ENCODE measurements around the gene MRPS9. TPM values are rescaled to one million over a fixed set of nuclear protein-coding genes. Genes with fewer than 3 reads are reported as not detected.

MRPS9 gene
- total RNA-seq, 1 donor from 2014 or later, result 16.0 TPM

GRCh38 chr2:105038383-105039061 is 653 bp downstream of the MRPS9 start:
- no peaks in the 10 kb centered on the region for H3K27me3 ChIP-seq
- intact Hi-C loops (cut with DNase I), result no loop called here
- peaks cover 17% of the 10 kb centered on the region for H3K4me1 ChIP-seq
- H3K4me3 ChIP-seq, result peak overlapping the region; percentile 86 to 87
- no peaks in the 10 kb centered on the region for H3K9me3 ChIP-seq
- TF ChIP-seq CTCF (IDR thresholded peaks at IDR 0.05), result no peak
- TF ChIP-seq POLR2AphosphoS5 (IDR thresholded peaks at IDR 0.05; ENCODE audit: insufficient read depth in 1 of 2, low read depth in 1 of 2), result no peak
- TF ChIP-seq POLR2A (IDR thresholded peaks at IDR 0.05), result no peak
- no peak for DNase-seq (ENCODE audit: extremely low spot score in 2 of 2)
- H3K27ac ChIP-seq, result peak overlapping the region; percentile 79
- no peaks in the 10 kb centered on the region for H3K36me3 ChIP-seq

GRCh38 chr2:105039559-105039958 is 1.7 kb downstream of the MRPS9 start:
- intact Hi-C loops (cut with DNase I), result no loop called here
- Histone ChIP-seq H3K27me3 (no peaks in the 10 kb centered on the region), H3K4me3 (no peak overlapping the region), H3K36me3 (no peaks in the 10 kb centered on the region), H3K9me3 (no peaks in the 10 kb centered on the region), H3K4me1 (peaks cover 17% of the 10 kb centered on the region), H3K27ac (no peak overlapping the region)
- no peak for TF ChIP-seq POLR2A (IDR thresholded peaks at IDR 0.05)
- no peak for TF ChIP-seq POLR2AphosphoS5 (IDR thresholded peaks at IDR 0.05; ENCODE audit: insufficient read depth in 1 of 2, low read depth in 1 of 2)
- no peak for TF ChIP-seq CTCF (IDR thresholded peaks at IDR 0.05)
- no peak for DNase-seq (ENCODE audit: extremely low spot score in 2 of 2)

- no peaks in the 10 kb centered on the region for H3K27me3 ChIP-seq
- peaks cover 11% of the 10 kb centered on the region for H3K4me1 ChIP-seq
- H3K36me3 ChIP-seq, result no peaks in the 10 kb centered on the region
- TF ChIP-seq POLR2AphosphoS5 (IDR thresholded peaks at IDR 0.05; ENCODE audit: insufficient read depth in 1 of 2, low read depth in 1 of 2) (no peak), CTCF (IDR thresholded peaks at IDR 0.05) (no peak), POLR2A (IDR thresholded peaks at IDR 0.05) (no peak)
- H3K9me3 ChIP-seq, result no peaks in the 10 kb centered on the region
- DNase-seq (ENCODE audit: extremely low spot score in 2 of 2), result no peak
- no peak overlapping the region for H3K27ac ChIP-seq
- no peak overlapping the region for H3K4me3 ChIP-seq
- intact Hi-C loops (cut with DNase I), result no loop called here
These were observed 4.3 kb downstream of the MRPS9 start for GRCh38 chr2:105042189-105042588.

GRCh38 chr2:105052773-105053172 is 14.9 kb downstream of the MRPS9 start:
- Histone ChIP-seq H3K4me1 (no peaks in the 10 kb centered on the region), H3K9me3 (no peaks in the 10 kb centered on the region), H3K27ac (no peak overlapping the region), H3K27me3 (no peaks in the 10 kb centered on the region), H3K36me3 (peaks cover 0 to 21% of the 10 kb centered on the region in 2 donors), H3K4me3 (no peak overlapping the region)
- TF ChIP-seq CTCF (IDR thresholded peaks at IDR 0.05) (no peak), POLR2AphosphoS5 (IDR thresholded peaks at IDR 0.05; ENCODE audit: insufficient read depth in 1 of 2, low read depth in 1 of 2) (no peak), POLR2A (IDR thresholded peaks at IDR 0.05) (no peak)
- intact Hi-C loops (cut with DNase I), result no loop called here
- DNase-seq (ENCODE audit: extremely low spot score in 2 of 2), result no peak

GRCh38 chr2:105055613-105056012 is 17.7 kb downstream of the MRPS9 start:
- no peaks in the 10 kb centered on the region for H3K9me3 ChIP-seq
- DNase-seq (ENCODE audit: extremely low spot score in 2 of 2), result no peak

More at GRCh38 chr2:105055613-105056012, 17.7 kb downstream of the MRPS9 start:
- Histone ChIP-seq H3K27me3 (no peaks in the 10 kb centered on the region), H3K27ac (no peak overlapping the region), H3K4me1 (no peaks in the 10 kb centered on the region), H3K4me3 (no peak overlapping the region), H3K36me3 (peaks cover 0 to 7% of the 10 kb centered on the region in 2 donors)
- intact Hi-C loops (cut with DNase I), result no loop called here
- TF ChIP-seq CTCF (IDR thresholded peaks at IDR 0.05), result no peak
- no peak for TF ChIP-seq POLR2AphosphoS5 (IDR thresholded peaks at IDR 0.05; ENCODE audit: insufficient read depth in 1 of 2, low read depth in 1 of 2)
- no peak for TF ChIP-seq POLR2A (IDR thresholded peaks at IDR 0.05)

All from vagina (tissue), 2 donors.